ENCODE data around the gene PREP. TPM values are rescaled to one million over a fixed set of nuclear protein-coding genes. Genes with fewer than 3 reads are reported as not detected.

Gene PREP
- total and polyA plus RNA-seq, 2 of the 8 experiments (the other 6 are each of a cell fraction or from before 2014, with no cell fraction given): 26.8 to 70.0 TPM

DNA sequence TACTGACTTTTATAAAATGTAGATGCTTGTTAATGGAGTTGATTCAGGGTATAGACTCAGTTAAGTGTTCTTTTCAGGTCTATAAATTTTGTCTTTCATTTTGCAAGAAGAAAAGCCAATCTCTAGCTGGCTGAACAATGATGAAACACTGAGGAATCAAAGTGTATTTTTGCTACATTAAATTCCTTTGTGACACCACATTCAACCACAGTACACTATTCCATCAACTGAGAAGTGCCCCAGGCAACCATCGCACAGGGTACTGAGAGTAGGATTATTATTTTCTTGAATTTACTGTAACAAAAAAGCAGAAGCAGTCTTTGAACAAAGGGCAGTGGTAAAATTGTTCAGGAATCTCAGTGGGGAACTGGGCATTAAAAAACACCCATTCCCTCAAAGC, 83.6 kb downstream of the PREP start:
- H4K5ac ChIP-seq (ENCODE audit: insufficient read length, low read depth, low read length): no peak overlapping the region
- no peaks in the 10 kb centered on the region for H3K9me3 ChIP-seq (ENCODE audit: insufficient read depth in 2 of 2, low read depth in 1 of 2, low read length in 1 of 2)
- no peak overlapping the region for H2AK5ac ChIP-seq (ENCODE audit: low read depth, low read length)
- H3K79me2 ChIP-seq (ENCODE audit: control insufficient read depth in 1 of 2, insufficient read depth in 2 of 2, low read length in 2 of 2): no peaks in the 10 kb centered on the region
- H3K23ac ChIP-seq (ENCODE audit: insufficient read length): no peak overlapping the region
- no peak overlapping the region for H3K4me2 ChIP-seq (ENCODE audit: insufficient read depth in 1 of 2, low read depth in 2 of 2, low read length in 2 of 2)
- no peak for TF ChIP-seq CHD2 (IDR thresholded peaks at IDR 0.05; ENCODE audit: low read length)
- TF ChIP-seq RBBP5 (IDR thresholded peaks at IDR 0.05; ENCODE audit: borderline replicate concordance, low read depth, low read length): no peak
- TF ChIP-seq KDM1A (IDR thresholded peaks at IDR 0.05; ENCODE audit: borderline replicate concordance, low read length): no peak
- no peak for TF ChIP-seq EZH2 (IDR thresholded peaks at IDR 0.05; ENCODE audit: low read depth, low read length, severe bottlenecking)
- TF ChIP-seq SIRT6 (IDR thresholded peaks at IDR 0.05; ENCODE audit: low read length): no peak
- H3K27me3 ChIP-seq (replicated peaks in 1 of 4; ENCODE audit: control insufficient read depth in 3 of 4, extremely low read depth in 1 of 4, insufficient read depth in 3 of 4, low read length in 3 of 4): no peaks in the 10 kb centered on the region
- H4K20me1 ChIP-seq (replicated peaks in 1 of 2; ENCODE audit: control insufficient read depth in 1 of 2, insufficient read depth in 2 of 2, low read length in 2 of 2): peaks cover 2 to 3% of the 10 kb centered on the region in 2 experiments
- 94% methylated on average over 1 of the region's 1 CpG; no CpG with 5 or more reads in 1 of the 2 experiments for WGBS, 2 experiments (ENCODE audit: extremely low coverage in 1 of 2, insufficient coverage in 1 of 2, insufficient read length in 1 of 2, insufficient replicate concordance in 2 of 2, low coverage in 1 of 2, low lambda C conversion rate in 2 of 2, missing lambda C conversion rate in 1 of 2)
- no peak overlapping the region for H4K8ac ChIP-seq (ENCODE audit: extremely low read depth, insufficient read depth, low read length)
- no peak overlapping the region for H2BK120ac ChIP-seq (replicated peaks; ENCODE audit: low read depth, low read length)
- H3K18ac ChIP-seq (ENCODE audit: extremely low read depth, low read length): no peak overlapping the region
- no peak overlapping the region for H2AFZ ChIP-seq (ENCODE audit: low read length)
- no peak overlapping the region for H2BK5ac ChIP-seq (ENCODE audit: low read depth, low read length)
- H3K4me1 ChIP-seq (replicated peaks in 1 of 4; ENCODE audit: control insufficient read depth in 3 of 4, insufficient read depth in 4 of 4, low read length in 3 of 4): no peaks in the 10 kb centered on the region
- H3K9ac ChIP-seq (replicated peaks in 1 of 4; ENCODE audit: extremely low read depth in 1 of 4, low read depth in 3 of 4, low read length in 3 of 4): no peak overlapping the region
- ChIA-PET POLR2A (ENCODE audit: partially characterized antibody) (no interaction called here), CTCF (ENCODE audit: partially characterized antibody) (interaction anchor here (1.6 to 5.4 kb wide), 5 partner anchors 18 to 460 kb away, joined by 4 to 47 read pairs (median 17); partner anchors contain the start of gene HACE1)
- H2BK12ac ChIP-seq (ENCODE audit: low read depth, low read length): no peak overlapping the region
- no peak overlapping the region for H4K91ac ChIP-seq (replicated peaks; ENCODE audit: insufficient read length, low read length)
- no peak overlapping the region for H2BK15ac ChIP-seq (ENCODE audit: low read length)
- H3K79me1 ChIP-seq (ENCODE audit: low read depth, low read length): no peaks in the 10 kb centered on the region; the same call in 1 of the 2 replicates
- H3K4me3 ChIP-seq (ENCODE audit: extremely low read depth in 1 of 4, insufficient read depth in 2 of 4, low read depth in 3 of 4, low read length in 4 of 4): no peak overlapping the region
- no peak overlapping the region for H3K14ac ChIP-seq (ENCODE audit: insufficient read length)
- H3K23me2 ChIP-seq (ENCODE audit: low read depth, low read length): no peaks in the 10 kb centered on the region
- DNase-seq (ENCODE audit: low read depth in 1 of 2, low spot score in 2 of 2) (no peak), FAIRE-seq (no peak)
- H3K27ac ChIP-seq (ENCODE audit: low read depth, low read length): no peak overlapping the region
- no peak overlapping the region for H2BK20ac ChIP-seq (ENCODE audit: low read length)
- H3K56ac ChIP-seq (replicated peaks; ENCODE audit: insufficient read length, low read depth, low read length): no peak overlapping the region
- H3K4ac ChIP-seq (replicated peaks; ENCODE audit: insufficient read length, low read depth, low read length): no peak overlapping the region
- peaks cover 0 to 17% (median 13%) of the 10 kb centered on the region in 4 experiments; a peak in 6 of 8 replicates for H3K36me3 ChIP-seq (ENCODE audit: control insufficient read depth in 2 of 4, insufficient read depth in 4 of 4, low read length in 3 of 4)

Measured in H1 (cell line).